Parathyroid adenoma (tissue), 2 donors: Measurements from ENCODE around the gene RGS6.

Experiments used
- H2AFZ ChIP-seq: fragments of 300-600 bp; sonication (generic); one replicate; pipeline ENCODE4 v1.7.0; 2017; ENCODE audit warnings: antibody characterized with exemption, mild to moderate bottlenecking
- H3K27ac ChIP-seq: fragments of 300-600 bp; sonication (generic); one replicate; pipeline ENCODE4 v1.7.0; 2017
- H3K27me3 ChIP-seq: fragments of 300-600 bp; sonication (generic); one replicate; pipeline ENCODE4 v1.7.0; 2017; ENCODE audit warnings: low read length; ENCODE audit not compliant: control insufficient read depth, insufficient read depth
- H3K36me3 ChIP-seq: fragments of 300-600 bp; sonication (generic); one replicate; pipeline ENCODE4 v1.7.0; 2017; ENCODE audit warnings: low read length; ENCODE audit not compliant: control insufficient read depth, insufficient read depth
- H3K4me1 ChIP-seq: fragments of 300-600 bp; sonication (generic); one replicate; pipeline ENCODE4 v1.7.0; 2017; ENCODE audit warnings: control low read depth
- H3K4me2 ChIP-seq: fragments of 300-600 bp; sonication (generic); one replicate; pipeline ENCODE4 v1.7.0; 2017; ENCODE audit warnings: low read length
- H3K4me3 ChIP-seq: fragments of 300-600 bp; sonication (generic); one replicate; pipeline ENCODE4 v1.7.0; 2017; ENCODE audit warnings: low read depth, low read length
- H3K79me2 ChIP-seq: fragments of 300-600 bp; sonication (generic); one replicate; pipeline ENCODE4 v1.7.0; 2017; ENCODE audit warnings: control low read depth
- H3K9ac ChIP-seq: fragments of 300-600 bp; sonication (generic); one replicate; pipeline ENCODE4 v1.7.0; 2017; ENCODE audit warnings: mild to moderate bottlenecking
- H3K9me3 ChIP-seq: fragments of 300-600 bp; sonication (generic); one replicate; pipeline ENCODE4 v1.7.0; 2017; ENCODE audit warnings: low read length; ENCODE audit not compliant: control insufficient read depth
- TF ChIP-seq, protein P1 (sequence below): fragments of 300-600 bp; sonication (generic); IDR thresholded peaks from one replicate; pipeline ENCODE4 v1.7.0; 2017; ENCODE audit warnings: antibody characterized with exemption, mild to moderate bottlenecking
- donor health status: primary hyperparathyroidism.

RGS6 gene

DNA sequence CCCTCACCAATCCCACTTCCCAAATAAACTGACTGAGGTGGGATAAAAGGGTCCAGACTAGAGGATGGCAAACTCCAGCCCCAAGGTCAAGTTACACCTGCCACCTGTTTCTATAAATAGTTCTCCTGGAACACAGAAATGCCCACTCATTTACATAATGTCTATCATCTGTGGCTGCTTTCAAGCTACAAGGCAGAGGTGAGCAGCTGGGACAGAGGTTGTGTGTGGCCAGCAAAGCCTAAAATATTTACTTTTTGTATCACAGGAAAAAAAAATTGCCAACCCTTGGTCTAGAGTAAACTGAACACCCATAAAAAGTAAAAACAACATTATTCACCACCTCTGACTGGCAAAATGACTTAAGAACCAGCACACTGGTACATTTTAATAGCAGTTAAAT lies 269.4 kb downstream of the RGS6 start:
- Histone ChIP-seq H3K27me3 (no peaks in the 10 kb centered on the region), H3K79me2 (no peaks in the 10 kb centered on the region), H3K36me3 (no peaks in the 10 kb centered on the region), H3K4me1 (no peaks in the 10 kb centered on the region), H3K4me2 (no peak overlapping the region), H3K9ac (no peak overlapping the region), H3K9me3 (no peaks in the 10 kb centered on the region), H3K4me3 (no peak overlapping the region), H2AFZ (no peak overlapping the region), H3K27ac (no peak overlapping the region)
- TF ChIP-seq, protein P1, sequence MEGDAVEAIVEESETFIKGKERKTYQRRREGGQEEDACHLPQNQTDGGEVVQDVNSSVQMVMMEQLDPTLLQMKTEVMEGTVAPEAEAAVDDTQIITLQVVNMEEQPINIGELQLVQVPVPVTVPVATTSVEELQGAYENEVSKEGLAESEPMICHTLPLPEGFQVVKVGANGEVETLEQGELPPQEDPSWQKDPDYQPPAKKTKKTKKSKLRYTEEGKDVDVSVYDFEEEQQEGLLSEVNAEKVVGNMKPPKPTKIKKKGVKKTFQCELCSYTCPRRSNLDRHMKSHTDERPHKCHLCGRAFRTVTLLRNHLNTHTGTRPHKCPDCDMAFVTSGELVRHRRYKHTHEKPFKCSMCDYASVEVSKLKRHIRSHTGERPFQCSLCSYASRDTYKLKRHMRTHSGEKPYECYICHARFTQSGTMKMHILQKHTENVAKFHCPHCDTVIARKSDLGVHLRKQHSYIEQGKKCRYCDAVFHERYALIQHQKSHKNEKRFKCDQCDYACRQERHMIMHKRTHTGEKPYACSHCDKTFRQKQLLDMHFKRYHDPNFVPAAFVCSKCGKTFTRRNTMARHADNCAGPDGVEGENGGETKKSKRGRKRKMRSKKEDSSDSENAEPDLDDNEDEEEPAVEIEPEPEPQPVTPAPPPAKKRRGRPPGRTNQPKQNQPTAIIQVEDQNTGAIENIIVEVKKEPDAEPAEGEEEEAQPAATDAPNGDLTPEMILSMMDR: no peak

DNA sequence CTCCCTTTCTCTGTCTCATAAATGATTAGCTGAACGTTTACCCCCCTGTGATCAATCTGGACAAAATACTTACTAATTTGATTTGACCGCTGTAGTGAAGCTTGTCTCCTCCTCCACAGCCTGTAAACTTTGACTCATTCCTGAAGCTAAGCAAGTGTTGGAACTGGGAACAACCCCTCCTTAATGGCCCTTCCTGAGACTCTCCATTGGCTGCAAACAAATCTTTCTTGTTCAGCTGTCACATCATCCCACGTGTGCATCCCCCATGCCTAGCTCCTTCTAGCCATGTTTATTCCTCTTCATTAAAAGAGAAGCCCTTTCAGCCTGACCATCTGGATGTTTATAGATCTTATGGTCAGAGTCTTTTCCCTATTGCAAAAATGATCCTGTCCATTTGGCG lies 281.2 kb downstream of the RGS6 start:
- H3K27me3 ChIP-seq: no peaks in the 10 kb centered on the region
- no peaks in the 10 kb centered on the region for H3K79me2 ChIP-seq
- no peak overlapping the region for H3K4me2 ChIP-seq
- no peak overlapping the region for H3K4me3 ChIP-seq
- H3K4me1 ChIP-seq: no peaks in the 10 kb centered on the region
- no peak overlapping the region for H3K27ac ChIP-seq
- TF ChIP-seq, protein P1: no peak
- no peak overlapping the region for H3K9ac ChIP-seq
- H3K9me3 ChIP-seq: no peaks in the 10 kb centered on the region
- no peak overlapping the region for H2AFZ ChIP-seq
- no peaks in the 10 kb centered on the region for H3K36me3 ChIP-seq

DNA sequence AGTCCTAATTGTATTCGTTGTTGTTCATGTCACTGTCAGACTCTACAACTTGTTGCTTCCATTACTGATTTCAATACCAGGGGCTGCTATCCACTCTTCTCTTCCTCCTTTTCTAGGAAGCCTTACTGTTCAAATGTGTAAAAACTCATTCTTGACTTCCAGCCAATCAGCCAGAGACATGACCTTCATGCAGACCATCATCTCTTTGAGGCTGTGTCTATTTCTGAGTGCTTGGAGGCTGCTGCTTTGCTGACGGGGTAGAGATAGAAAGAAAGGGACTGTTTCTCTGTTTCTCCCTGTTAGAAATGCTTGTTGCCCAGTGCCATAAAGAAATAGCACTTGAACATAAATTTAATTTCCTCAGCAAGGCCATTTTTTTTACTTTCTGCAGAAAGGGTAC lies 282.9 kb downstream of the RGS6 start:
- no peaks in the 10 kb centered on the region for H3K4me1 ChIP-seq
- no peaks in the 10 kb centered on the region for H3K9me3 ChIP-seq
- no peaks in the 10 kb centered on the region for H3K79me2 ChIP-seq
- H3K27me3 ChIP-seq: no peaks in the 10 kb centered on the region
- H2AFZ ChIP-seq: no peak overlapping the region
- no peak overlapping the region for H3K4me2 ChIP-seq
- H3K27ac ChIP-seq: no peak overlapping the region
- no peak overlapping the region for H3K4me3 ChIP-seq
- no peaks in the 10 kb centered on the region for H3K36me3 ChIP-seq
- TF ChIP-seq, protein P1: no peak
- no peak overlapping the region for H3K9ac ChIP-seq

- no peak overlapping the region for H3K27ac ChIP-seq
- H2AFZ ChIP-seq: no peak overlapping the region
- H3K79me2 ChIP-seq: no peaks in the 10 kb centered on the region
- H3K4me3 ChIP-seq: no peak overlapping the region
- H3K4me1 ChIP-seq: no peaks in the 10 kb centered on the region
- no peak overlapping the region for H3K9ac ChIP-seq
- TF ChIP-seq, protein P1: no peak
- no peaks in the 10 kb centered on the region for H3K36me3 ChIP-seq
- H3K27me3 ChIP-seq: no peaks in the 10 kb centered on the region
- H3K9me3 ChIP-seq: no peaks in the 10 kb centered on the region
- no peak overlapping the region for H3K4me2 ChIP-seq
These were observed 284.9 kb downstream of the RGS6 start for GRCh38 chr14:72217135-72217534.

DNA sequence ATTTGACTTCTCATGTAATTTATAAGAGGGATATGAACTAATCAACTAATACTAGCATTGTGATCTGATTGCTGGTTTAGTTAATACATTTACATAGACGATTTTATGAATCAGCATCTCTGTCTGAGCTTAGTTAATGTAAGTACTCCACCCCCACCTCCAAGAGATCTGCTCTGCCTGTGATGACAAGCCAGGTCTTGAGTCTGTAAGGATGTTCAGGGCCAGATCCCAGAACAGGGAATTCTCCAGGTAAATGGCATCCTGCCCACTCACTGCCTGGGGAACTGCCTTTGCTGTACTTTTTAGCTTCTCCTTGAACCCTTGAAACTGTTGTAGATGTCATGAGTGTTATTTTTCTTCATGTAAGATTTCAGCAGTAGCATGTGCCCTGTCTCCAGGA lies 289.8 kb downstream of the RGS6 start:
- TF ChIP-seq, protein P1: no peak
- H3K4me1 ChIP-seq: no peaks in the 10 kb centered on the region
- H3K4me3 ChIP-seq: no peak overlapping the region

More for the DNA sequence above, 289.8 kb downstream of the RGS6 start:
- H3K9ac ChIP-seq: no peak overlapping the region
- H3K27me3 ChIP-seq: no peaks in the 10 kb centered on the region
- no peaks in the 10 kb centered on the region for H3K9me3 ChIP-seq
- no peaks in the 10 kb centered on the region for H3K36me3 ChIP-seq
- no peaks in the 10 kb centered on the region for H3K79me2 ChIP-seq
- no peak overlapping the region for H3K4me2 ChIP-seq
- H3K27ac ChIP-seq: no peak overlapping the region
- H2AFZ ChIP-seq: no peak overlapping the region
